Kidney tubule cell (primary cell): ENCODE data around the gene ANKRD27.
"Not testable (repeated sequence)": the region's sequence is repeated elsewhere in the genome, so short reads cannot be mapped to it uniquely, and the experiment has no call there.

ENCODE experiments used
- DNase-seq: peaks from one replicate; pipeline ENCODE4 v3.0.0-alpha.2; 2018; ENCODE audit warnings: low spot score

Gene ANKRD27

DNA sequence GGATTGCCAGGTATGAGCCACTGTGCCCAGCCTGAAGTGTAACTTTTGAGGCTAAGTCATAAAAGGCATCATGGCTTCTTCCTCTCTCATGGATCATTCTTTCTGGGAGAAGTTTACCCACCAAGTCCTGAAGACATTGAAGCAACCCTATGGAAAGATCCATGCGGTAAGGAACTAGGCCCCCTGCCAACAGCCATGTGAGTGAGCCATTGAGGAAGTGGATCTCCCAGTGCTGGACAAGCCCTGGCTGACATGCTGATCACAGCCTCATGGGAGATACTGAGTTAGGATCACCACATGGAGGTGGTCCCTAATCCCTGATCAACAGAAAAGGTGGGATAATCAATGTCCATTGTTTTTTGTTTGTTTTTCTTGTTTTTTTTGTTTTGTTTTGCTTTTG lies 13.3 kb upstream of the ANKRD27 start:
- no peak for DNase-seq

DNA sequence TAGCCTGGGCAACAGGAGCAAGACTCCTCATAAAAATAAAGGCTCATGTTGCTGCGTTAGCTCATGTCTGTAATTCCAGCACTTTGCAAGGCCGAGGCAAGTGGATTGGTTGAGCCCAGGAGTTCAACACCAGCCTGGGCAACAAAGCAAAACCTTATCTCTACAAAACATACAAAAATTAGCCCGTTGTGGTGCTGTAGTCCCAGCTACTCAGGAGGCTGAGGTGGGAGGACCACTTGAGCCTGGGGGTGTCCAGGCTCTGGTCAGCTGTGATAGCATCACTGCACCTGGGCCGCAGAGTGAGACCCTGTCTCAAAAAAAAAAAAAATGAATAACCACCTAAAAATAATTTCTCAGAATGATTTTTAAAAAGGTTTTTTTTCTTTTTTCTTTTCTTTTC lies 12.7 kb upstream of the ANKRD27 start:
- DNase-seq: no peak

DNA sequence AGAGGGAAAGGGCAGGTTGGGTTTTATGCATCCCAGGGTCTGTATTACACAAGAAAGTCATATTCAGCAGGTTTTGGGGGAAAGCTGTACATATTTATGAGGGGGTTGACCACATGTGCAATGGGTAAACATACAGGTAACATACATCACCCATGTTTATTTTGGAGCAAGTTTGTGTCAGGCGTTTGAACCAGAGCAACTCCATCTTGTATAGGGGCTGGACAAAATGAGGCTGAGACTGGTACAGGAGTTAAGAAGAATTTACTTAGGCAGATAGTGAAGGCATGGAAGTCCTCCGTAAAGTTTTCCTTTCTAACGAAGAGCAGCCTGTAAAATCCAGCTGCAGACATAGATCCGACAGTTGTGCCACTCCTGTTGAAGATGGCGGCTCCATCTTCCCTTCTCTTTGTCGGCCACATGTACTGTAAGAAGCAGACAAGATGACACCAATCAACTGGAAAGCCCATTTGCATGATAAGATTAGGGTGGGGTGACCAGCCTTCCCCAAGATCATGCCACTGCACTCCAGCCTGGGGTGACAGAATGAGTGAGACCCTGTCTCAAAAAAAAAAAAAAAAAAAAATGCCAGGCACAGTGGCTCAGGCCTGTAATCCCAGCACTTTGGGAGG lies 12.0 kb upstream of the ANKRD27 start:
- DNase-seq: no peak

DNA sequence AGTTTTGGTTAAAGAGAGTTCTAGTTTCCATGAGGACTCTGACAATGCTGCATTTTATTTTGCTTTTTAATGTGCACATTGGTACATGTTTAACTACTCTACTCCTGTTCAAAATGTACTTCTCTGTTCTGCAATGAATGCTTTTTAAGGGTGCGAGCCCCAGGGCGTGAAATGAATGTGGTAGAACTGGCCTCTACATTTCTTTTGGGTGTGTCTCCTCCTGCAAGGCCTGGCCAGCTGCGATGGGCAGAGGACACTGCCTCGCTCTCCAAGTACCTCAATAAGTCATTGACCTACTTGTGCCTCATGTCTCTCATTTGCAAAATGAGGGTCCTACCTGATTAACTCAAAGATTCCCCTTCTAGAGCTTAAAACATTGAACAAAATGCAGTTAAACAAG lies 7.3 kb upstream of the ANKRD27 start:
- no peak for DNase-seq

DNA sequence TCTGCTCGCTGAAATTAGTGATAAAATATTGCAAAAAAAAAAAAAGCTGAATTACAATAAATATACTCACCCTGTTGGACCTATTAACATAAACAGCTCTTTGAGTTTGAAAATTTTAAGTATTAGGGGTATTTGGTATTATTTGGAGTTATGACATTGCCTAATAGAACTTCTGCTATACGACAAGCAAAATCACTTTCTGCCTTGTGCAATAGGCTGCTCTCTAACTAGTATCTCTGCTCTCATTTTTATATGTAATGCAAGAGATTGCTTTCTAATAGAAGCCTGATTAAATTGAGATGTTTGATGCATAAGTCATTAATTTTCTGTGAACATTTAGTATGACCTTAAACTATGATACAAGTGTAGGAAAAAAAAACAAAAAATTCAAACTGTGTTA lies 6.0 kb upstream of the ANKRD27 start:
- DNase-seq: no peak

DNA sequence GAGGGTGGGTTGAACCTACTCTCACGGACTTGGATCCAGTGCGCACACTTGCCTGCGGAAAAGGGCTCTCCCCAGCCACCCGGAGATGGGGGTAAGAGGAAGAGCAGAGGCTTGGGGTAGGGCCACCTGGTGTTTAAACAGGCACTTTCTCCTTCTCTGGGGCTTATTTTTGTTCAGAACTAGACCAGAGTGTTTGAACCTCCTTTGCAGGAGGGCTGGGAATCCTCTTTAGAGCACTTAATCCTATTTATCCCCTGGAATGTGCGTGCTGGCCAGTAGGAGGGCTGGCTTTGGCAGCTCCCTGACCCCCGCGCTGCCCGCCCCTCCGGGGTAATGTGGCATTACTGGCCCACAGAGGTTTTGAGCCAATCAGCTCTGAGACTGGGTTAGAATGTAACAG lies 2.7 kb upstream of the ANKRD27 start:
- no peak for DNase-seq

DNA sequence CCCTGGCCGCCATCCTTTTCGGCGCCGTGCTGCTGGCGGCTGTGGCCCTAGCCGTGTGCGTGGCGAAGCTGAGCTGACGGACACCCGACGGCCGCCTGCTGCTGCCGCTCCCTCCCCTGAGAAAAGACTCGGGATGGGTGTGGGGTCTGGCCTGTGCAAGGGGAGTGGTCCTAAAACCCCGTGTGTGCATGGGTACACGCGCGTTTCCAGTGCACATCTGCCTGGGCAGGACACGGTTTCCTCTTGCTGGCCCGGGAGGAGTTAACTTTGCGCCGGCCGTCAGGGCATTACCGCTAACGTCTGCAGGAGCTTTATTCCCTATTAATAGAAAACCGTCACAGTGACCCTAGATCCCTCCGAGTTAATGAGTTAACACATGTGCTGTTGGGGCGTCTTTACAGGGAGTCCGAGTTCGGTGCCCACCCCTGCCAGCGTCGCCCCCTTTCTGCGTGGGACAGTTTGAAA lies 1.9 kb upstream of the ANKRD27 start:
- DNase-seq: no peak

DNA sequence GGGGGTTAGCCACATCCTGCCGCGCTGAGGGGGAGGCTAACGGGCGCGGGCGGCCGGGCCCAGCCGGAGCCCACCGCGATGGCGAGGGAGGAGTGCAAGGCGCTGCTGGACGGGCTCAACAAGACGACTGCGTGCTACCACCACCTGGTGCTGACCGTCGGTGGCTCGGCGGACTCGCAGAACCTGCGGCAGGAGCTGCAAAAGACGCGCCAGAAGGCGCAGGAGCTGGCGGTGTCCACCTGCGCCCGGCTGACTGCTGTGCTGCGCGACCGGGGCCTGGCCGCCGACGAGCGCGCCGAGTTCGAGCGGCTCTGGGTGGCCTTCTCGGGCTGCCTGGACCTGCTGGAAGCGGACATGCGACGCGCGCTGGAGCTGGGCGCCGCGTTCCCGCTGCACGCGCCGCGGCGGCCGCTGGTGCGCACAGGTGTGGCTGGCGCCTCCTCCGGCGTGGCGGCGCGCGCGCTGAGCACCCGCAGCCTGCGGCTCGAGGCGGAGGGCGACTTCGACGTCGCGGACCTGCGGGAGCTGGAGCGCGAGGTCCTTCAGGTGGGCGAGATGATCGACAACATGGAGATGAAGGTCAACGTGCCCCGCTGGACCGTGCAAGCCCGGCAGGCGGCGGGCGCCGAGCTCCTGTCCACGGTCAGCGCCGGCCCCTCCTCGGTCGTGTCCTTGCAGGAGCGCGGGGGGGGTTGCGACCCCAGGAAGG lies 1.4 kb upstream of the ANKRD27 start:
- peak; percentile 26 for DNase-seq

DNA sequence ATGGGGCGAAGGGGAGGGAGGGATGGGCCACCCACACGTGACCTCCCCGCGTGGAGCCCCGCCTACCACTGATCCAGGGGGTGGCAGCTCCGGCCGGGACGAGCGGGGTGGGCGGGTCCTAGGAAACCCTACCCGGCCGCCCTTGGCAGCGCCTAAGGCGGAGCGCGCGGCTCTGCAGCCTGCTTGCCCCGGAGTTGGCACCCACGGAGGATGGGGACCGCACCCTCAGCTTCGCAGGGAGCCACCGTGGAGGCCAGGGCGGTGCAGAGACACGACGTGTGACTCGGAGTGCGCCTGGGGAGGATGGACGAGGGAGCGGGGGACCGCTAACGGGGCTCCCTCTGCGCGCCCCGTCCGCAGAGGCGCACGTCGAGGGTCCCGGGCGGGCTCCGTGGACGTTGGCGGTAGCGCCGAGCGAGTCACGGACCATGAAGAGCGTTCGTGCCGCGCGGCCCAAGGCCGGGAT lies 773 bp upstream of the ANKRD27 start, which contains the start of gene RGS9BP:
Gene RGS9BP, plus strand, starts transcription at position 129 of the 466 bp plus-strand sequence. CDS start 416 bp downstream, outside the sequence.
- peak; percentile 66 for DNase-seq

DNA sequence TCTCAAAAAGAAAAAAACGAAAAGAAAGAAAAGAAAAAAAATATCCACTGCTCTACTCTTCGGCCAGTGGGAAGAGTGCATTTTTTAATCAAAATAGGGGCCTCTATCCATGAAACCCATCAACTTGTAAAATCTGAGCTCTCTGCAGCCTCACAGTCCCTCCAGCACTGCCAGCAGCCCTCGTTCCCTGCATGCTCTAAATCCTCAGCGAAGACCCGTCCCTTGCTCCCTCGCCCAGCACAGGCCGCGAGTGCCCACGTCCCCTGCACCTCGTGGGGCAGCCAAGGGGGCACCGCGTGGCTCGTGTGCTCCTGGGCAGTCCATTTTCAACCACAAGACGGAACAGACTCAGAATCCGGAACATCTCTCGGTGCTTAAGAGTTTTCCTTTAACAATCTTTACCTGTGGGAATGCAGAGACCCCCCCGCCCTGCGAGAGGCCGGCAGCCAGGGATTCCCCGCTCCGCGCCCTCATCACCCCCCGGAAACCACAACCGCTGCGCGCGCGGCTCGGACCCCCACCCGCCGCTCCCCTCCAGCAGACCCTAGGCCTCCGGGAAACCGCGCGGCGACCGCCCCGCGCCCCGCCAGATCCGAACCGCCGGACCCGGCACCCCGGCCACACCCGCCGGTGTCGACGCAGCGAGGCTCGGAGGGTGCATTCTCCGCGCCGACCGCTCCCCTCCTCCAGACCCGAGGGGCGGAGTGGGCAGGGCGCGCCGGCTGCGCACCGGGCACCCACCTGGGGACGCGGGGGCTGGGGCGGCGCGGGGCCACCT lies 638 bp downstream of the ANKRD27 start:
- peak; percentile 17 for DNase-seq

DNA sequence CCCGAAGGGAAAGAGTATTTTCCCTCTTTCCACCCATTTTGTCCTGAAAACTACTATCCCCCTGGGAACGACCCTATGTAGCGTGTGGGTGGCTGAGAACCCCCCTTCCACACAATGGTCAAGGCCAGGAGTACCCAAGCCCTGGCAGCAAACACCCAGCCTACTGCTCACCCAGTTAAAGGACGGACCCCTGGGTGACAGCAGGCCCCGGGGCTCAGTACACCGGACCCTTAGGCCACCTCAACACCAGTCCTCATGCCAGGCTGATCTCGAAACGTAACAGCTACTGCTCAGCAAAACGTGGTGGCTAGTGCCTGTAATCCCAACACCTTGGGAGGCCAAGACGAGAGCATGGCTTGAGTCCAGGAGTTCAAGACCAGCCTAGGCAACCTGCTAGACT lies 1.4 kb downstream of the ANKRD27 start:
- no peak for DNase-seq

DNA sequence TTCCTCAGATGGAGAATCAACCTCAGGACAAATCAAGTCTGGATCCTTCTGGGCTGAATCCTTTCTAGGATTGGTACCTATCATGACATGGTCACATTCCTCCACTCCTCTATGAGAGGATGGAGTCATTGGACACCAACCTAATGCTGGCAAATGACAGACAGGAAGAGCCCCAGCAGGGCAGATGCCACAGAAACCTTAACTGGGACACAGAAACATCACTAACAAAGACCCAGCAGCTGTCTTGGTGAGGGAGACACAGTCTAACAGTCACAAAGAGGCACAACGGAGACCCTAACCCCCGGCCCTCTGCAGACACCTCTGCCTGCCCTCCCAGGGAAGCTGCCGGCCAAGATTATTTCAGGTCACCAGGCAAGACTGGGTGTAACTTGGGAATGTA lies 2.1 kb downstream of the ANKRD27 start:
- no peak for DNase-seq

DNA sequence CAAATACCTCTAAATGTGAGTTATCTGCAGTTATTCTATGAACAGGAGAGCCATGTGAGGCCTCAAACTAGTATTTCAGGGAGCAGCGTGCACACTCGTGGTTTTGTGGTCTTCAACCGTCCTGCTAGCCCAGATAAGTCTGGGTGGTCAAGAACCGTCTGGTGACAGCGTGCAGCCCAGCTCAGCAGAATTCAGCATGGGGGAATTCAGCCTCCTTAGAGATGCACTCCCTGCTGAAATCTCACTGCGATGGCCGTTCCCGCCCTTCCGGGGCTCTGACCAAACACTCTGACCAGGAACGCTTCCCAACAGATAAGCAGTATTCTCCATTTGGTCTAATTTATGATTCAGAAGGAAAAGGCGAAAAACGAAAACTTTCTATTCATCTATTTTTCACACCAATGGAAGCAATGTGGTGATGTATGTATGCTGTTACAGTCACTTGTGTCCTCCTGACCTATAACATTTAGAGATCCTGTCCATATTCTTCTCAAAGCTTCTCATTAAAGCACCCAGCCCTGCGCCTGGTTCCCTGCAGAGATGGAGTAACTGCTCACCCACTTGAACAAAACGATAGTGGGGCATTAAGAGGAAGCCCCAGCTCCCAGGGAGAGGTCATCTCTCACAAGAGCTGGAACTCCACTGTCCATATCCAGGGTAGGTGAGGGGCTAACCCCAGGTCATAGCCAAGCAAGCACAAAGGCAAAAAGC lies 2.9 kb downstream of the ANKRD27 start:
- no peak for DNase-seq

DNA sequence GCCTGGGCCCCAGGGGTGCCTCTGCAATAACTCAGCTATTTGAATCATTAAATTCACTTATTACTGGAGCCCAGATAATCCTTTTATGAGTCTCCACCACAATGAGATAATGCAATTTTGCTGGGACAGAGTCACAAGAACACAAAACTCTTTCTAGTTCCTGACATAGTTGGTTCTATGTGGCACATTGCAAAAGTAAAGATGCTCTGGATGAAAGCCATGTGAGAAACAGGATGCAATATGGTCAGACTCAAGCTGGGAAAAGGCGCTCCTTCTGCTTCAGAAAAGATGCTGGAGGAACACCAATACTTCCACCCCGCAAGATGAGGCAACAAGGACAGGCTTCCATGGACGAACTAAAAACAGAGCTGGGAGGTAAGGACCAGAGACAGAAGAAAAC lies 5.7 kb downstream of the ANKRD27 start:
- DNase-seq: no peak

DNA sequence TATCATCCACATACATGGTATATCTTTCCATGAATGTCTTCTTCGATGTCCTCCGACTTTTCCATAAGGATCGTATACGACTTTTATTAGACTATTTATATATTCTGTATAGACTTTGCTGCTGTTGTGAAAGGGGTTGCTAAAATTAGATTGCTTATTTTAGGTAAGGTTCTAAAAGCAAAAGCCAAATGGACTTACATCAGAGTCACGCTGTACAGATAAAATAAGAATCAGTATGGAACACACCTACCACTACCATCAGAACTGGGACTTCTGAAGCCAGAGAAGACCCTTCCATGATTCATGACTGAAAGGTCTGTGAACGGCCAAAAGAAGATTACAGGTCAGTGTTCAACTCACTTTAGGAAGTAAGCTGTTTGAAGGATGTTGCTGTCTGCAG lies 8.9 kb downstream of the ANKRD27 start:
- DNase-seq: no peak

DNA sequence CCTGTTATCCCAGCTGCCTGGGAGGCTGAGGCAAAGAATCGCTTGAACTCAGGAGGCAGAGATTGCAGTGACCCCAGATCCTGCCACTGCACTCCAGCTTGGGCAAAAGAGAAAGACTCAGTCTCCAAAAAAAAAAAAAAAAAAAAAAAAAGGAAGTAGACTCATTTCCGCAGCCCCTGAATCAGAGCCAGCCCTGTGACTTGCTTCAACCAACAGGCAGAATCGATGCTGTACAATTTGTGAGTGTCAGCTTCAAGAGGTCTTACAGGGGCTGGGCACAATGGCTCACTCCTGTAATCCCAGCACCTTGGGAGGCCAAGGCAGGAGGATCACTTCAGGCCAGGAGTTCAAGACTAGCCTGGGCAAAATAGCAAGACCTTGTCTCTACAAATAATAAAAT lies 12.8 kb downstream of the ANKRD27 start:
- DNase-seq: peak; percentile 19

DNA sequence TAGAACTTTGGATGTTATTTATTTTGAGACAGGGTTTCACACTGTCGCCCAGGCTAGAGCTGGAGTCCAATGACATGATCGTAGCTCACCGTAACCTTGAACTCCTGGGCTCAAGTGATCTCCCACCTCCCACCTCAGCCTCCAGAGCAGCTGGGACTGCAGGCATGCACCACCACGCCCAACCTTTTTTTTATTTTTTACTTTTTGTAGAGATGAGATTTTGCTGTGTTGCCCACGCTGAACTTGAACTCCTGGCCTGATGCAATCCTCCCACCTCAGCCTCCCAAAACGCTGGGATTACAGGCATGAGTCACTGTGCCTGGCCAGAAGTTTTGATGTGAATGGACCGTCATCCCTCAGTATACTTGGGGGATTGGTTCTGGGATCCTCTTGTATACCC lies 13.7 kb downstream of the ANKRD27 start:
- DNase-seq: no peak

DNA sequence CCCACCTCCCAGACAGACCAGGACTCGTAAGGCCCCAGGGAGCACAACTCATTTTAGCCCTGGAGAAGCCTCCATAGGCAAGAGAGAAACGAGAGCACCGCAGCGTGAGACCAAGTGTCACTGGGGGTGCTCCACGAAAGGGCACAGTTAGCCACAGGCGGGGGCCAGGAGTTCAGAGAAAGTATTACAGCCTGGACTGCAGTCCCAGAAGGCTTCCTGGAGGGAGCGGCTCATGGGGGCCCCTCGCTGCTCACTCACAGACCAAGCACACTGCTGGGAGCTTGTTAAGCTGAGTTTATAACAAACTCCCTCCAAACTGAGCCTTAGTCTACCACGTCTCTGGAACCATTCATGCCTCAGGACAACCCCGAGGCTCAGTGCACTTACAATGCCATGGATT lies 16.5 kb downstream of the ANKRD27 start:
- DNase-seq: no peak

DNA sequence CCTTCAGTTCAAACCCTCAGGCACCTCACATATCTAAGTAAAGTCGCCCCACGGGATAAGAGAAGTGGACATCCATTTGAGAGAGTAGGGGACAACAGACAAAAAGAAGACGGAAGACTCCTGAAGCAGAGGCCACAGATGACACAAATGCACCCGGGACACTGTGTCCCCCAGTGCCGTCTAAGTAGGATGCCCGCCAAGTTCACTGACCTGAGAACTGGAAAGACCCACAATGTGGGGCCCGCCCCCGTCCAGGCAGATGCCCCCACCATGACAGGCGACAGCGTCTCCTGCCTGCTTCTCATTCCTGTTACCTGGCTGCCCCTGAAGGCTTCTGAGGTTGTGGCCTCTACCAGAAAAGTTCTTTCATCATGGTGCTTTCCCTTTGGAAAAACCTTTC lies 16.9 kb downstream of the ANKRD27 start:
- DNase-seq: no peak

DNA sequence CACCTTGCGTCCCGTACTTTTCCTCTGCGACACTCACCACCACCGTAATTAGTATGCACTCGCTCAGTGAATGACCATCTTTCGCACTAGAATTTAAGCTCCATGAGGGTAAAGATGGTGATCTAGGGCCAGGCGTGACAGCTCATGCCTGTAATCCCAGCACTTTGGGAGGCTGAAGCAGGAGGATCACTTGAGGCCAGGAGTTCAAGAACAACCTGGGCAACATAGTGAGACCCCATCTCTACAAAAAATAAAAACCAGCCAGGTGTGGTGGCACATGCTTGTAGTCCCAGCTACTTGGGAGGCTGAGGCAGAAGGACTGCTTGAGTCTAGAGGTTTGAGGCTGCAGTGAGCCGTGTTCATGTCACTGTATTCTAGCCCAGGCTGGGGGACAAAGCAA lies 18.6 kb downstream of the ANKRD27 start:
- not testable (repeated sequence) for DNase-seq

DNA sequence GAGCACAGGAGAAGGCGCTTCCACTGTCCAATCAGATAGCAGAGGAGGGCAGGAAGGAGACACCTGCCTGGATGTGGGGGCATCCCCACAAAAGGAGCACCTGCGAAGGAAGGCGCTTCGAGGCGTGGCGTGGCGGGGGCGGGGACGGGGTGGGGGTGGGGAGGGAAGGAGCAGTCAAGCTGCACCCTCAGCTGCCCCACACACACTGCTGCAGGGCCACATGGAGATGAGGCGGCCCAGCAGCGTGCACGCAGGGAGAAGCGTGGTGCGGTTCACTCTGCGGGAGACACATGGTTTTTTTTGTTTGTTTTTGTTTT lies 21.4 kb downstream of the ANKRD27 start:
- no peak for DNase-seq

DNA sequence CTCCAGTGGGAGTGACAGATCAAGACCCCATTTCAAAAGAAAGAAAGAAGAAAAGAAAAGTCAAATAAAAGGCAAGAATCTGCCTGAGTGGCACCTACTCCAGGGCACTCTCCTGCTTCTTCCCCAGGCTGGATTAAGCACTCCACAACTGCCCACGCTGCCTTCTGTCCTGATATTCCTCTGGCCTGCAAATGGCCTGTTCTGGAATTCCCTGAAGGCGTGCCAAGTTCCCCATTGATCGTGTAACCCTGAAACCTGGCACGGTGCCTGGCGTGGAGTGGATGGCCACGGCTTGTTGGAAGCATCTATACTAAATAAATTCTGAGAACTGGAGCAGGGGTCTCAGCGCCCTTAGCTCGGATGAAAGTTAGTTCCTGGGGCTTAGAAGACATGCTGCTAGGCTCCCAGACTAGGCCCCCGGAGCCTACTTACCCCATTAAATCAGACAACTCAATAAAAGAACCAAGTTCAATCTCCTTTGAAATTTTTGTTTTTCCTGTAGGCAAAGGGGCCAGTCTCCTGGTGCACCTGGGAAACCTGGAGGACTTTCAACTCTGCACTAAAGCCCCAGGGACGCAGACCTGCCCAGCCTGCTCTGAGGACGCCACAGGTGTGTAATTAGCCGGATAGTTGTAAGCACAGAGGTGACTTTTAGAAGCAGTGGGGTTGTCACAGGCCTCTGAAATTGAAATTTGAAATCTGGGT lies 21.9 kb downstream of the ANKRD27 start:
- DNase-seq: peak; percentile 68
